ENCODE measurements around the gene OPALIN.

Gene OPALIN

GRCh38 chr10:96345222-96345621 is 13.6 kb downstream of the OPALIN start:
- no peak for ATAC-seq
- TF ChIP-seq CSDC2 (CRISPR knock-in tag; IDR thresholded peaks at IDR 0.05), result no peak

- TF ChIP-seq ZC3H10 (CRISPR knock-in tag; IDR thresholded peaks at IDR 0.05), result no peak
- TF ChIP-seq RARB (CRISPR knock-in tag; IDR thresholded peaks at IDR 0.05), result no peak
- TF ChIP-seq ARNTL (CRISPR knock-in tag; IDR thresholded peaks at IDR 0.05; ENCODE audit: borderline replicate concordance, low read depth), result no peak
- no peak for TF ChIP-seq CSDC2 (CRISPR knock-in tag; IDR thresholded peaks at IDR 0.05)
- TF ChIP-seq SNAI2 (CRISPR knock-in tag; IDR thresholded peaks at IDR 0.05), result no peak
- no peak for TF ChIP-seq GLIS3 (CRISPR knock-in tag; IDR thresholded peaks at IDR 0.05)
- TF ChIP-seq OSR1 (CRISPR knock-in tag; IDR thresholded peaks at IDR 0.05), result no peak
- TF ChIP-seq PATZ1 (CRISPR knock-in tag; IDR thresholded peaks at IDR 0.05; ENCODE audit: borderline replicate concordance), result no peak
- no peak for TF ChIP-seq CREB5 (CRISPR knock-in tag; IDR thresholded peaks at IDR 0.05; ENCODE audit: low read depth)
Measured at GRCh38 chr10:96344178-96344577, 14.6 kb downstream of the OPALIN start.

GRCh38 chr10:96342402-96342801 is 16.4 kb downstream of the OPALIN start:
- ATAC-seq, result no peak
- TF ChIP-seq TOX (CRISPR knock-in tag; IDR thresholded peaks at IDR 0.05; ENCODE audit: borderline replicate concordance) (no peak), GLIS3 (CRISPR knock-in tag; IDR thresholded peaks at IDR 0.05) (no peak), BACH2 (CRISPR knock-in tag; IDR thresholded peaks at IDR 0.05; ENCODE audit: borderline replicate concordance) (no peak), OSR1 (CRISPR knock-in tag; IDR thresholded peaks at IDR 0.05) (no peak), ARNTL (CRISPR knock-in tag; IDR thresholded peaks at IDR 0.05; ENCODE audit: borderline replicate concordance, low read depth) (no peak), RARB (CRISPR knock-in tag; IDR thresholded peaks at IDR 0.05) (no peak), SNAI2 (CRISPR knock-in tag; IDR thresholded peaks at IDR 0.05) (no peak), ZNF70 (CRISPR knock-in tag; IDR thresholded peaks at IDR 0.05) (no peak), CSRNP3 (CRISPR knock-in tag; IDR thresholded peaks at IDR 0.05) (no peak), ZFP30 (CRISPR knock-in tag; IDR thresholded peaks at IDR 0.05) (no peak), ZNF565 (CRISPR knock-in tag; conservative IDR thresholded peaks at IDR 0.05; ENCODE audit: low read depth) (no peak), ZFP3 (CRISPR knock-in tag; IDR thresholded peaks at IDR 0.05) (no peak), PPARA (CRISPR knock-in tag; IDR thresholded peaks at IDR 0.05; ENCODE audit: borderline replicate concordance) (no peak), ISL1 (CRISPR knock-in tag; IDR thresholded peaks at IDR 0.05) (no peak), CREB5 (CRISPR knock-in tag; IDR thresholded peaks at IDR 0.05; ENCODE audit: low read depth) (no peak)

More at GRCh38 chr10:96344178-96344577, 14.6 kb downstream of the OPALIN start:
- no peak for ATAC-seq

GRCh38 chr10:96341219-96342182 is 17.3 kb downstream of the OPALIN start:
- ATAC-seq, result no peak
- TF ChIP-seq ZNF565 (CRISPR knock-in tag; conservative IDR thresholded peaks at IDR 0.05; ENCODE audit: low read depth) (no peak), TOX (CRISPR knock-in tag; IDR thresholded peaks at IDR 0.05; ENCODE audit: borderline replicate concordance) (no peak), ZC3H10 (CRISPR knock-in tag; IDR thresholded peaks at IDR 0.05) (no peak)
